ENCODE data around the gene MGRN1.

Gene MGRN1

GRCh38 chr16:4637501-4638166 lies 13.0 kb downstream of the MGRN1 start:
- TF ChIP-seq REST (IDR thresholded peaks at IDR 0.05; ENCODE audit: insufficient read depth in 1 of 2, low read depth in 2 of 2, low read length in 2 of 2): no peak
- no peak for TF ChIP-seq POLR2AphosphoS5 (IDR thresholded peaks at IDR 0.05; ENCODE audit: low read depth, low read length)
- no peak for TF ChIP-seq SIN3A (IDR thresholded peaks at IDR 0.05; ENCODE audit: borderline replicate concordance, insufficient read depth, low read length)
- no peak for TF ChIP-seq FOXP2 (optimal IDR thresholded peaks at IDR 0.05; ENCODE audit: borderline replicate concordance, extremely low read depth, extremely low read length, insufficient read depth)
- TF ChIP-seq TAF1 (IDR thresholded peaks at IDR 0.05; ENCODE audit: borderline replicate concordance, insufficient read depth, low read length): no peak

- no peak for TF ChIP-seq POLR2AphosphoS5 (IDR thresholded peaks at IDR 0.05; ENCODE audit: low read depth, low read length)
- TF ChIP-seq SIN3A (IDR thresholded peaks at IDR 0.05; ENCODE audit: borderline replicate concordance, insufficient read depth, low read length): no peak
- TF ChIP-seq REST (IDR thresholded peaks at IDR 0.05; ENCODE audit: insufficient read depth in 1 of 2, low read depth in 2 of 2, low read length in 2 of 2): no peak
- no peak for TF ChIP-seq TAF1 (IDR thresholded peaks at IDR 0.05; ENCODE audit: borderline replicate concordance, insufficient read depth, low read length)
Measured at GRCh38 chr16:4639899-4640509, 15.4 kb downstream of the MGRN1 start.

GRCh38 chr16:4640572-4641305 lies 16.1 kb downstream of the MGRN1 start:
- TF ChIP-seq TAF1 (IDR thresholded peaks at IDR 0.05; ENCODE audit: borderline replicate concordance, insufficient read depth, low read length) (no peak), SIN3A (IDR thresholded peaks at IDR 0.05; ENCODE audit: borderline replicate concordance, insufficient read depth, low read length) (no peak), FOXP2 (optimal IDR thresholded peaks at IDR 0.05; ENCODE audit: borderline replicate concordance, extremely low read depth, extremely low read length, insufficient read depth) (no peak), REST (IDR thresholded peaks at IDR 0.05; ENCODE audit: insufficient read depth in 1 of 2, low read depth in 2 of 2, low read length in 2 of 2) (no peak), POLR2AphosphoS5 (IDR thresholded peaks at IDR 0.05; ENCODE audit: low read depth, low read length) (no peak)

- TF ChIP-seq SIN3A (IDR thresholded peaks at IDR 0.05; ENCODE audit: borderline replicate concordance, insufficient read depth, low read length) (no peak), POLR2AphosphoS5 (IDR thresholded peaks at IDR 0.05; ENCODE audit: low read depth, low read length) (no peak), REST (IDR thresholded peaks at IDR 0.05; ENCODE audit: insufficient read depth in 1 of 2, low read depth in 2 of 2, low read length in 2 of 2) (no peak), TAF1 (IDR thresholded peaks at IDR 0.05; ENCODE audit: borderline replicate concordance, insufficient read depth, low read length) (no peak), FOXP2 (optimal IDR thresholded peaks at IDR 0.05; ENCODE audit: borderline replicate concordance, extremely low read depth, extremely low read length, insufficient read depth) (no peak)
Measured at GRCh38 chr16:4641306-4641687, 16.7 kb downstream of the MGRN1 start.
